Peyer's patch (tissue), 4 donors: Measurements from ENCODE around the gene ADAM12. TPM values are rescaled to one million over a fixed set of nuclear protein-coding genes. Genes with fewer than 3 reads are reported as not detected.

Source experiments
- DNase-seq, 3 donors: peaks; one replicate each; pipeline ENCODE4 v3.0.0-alpha.2; 2017 to 2019
- H3K27ac ChIP-seq, 4 donors: fragments of 200-600 bp; sonication (generic); one replicate each; pipeline ENCODE4 v1.5.1; 2016 to 2019
- H3K27me3 ChIP-seq, 2 donors: fragments of 200-600 bp; sonication (generic); one replicate each; pipeline ENCODE4 v1.5.1; 2019
- H3K36me3 ChIP-seq, 3 donors: fragments of 200-600 bp; sonication (generic); one replicate each; pipeline ENCODE4 v1.5.1; 2016 to 2019
- H3K4me1 ChIP-seq, 4 donors: fragments of 200-600 bp; sonication (generic); one replicate each; pipeline ENCODE4 v1.5.1; 2016 to 2019
- H3K4me3 ChIP-seq, 4 donors: fragments of 200-600 bp; sonication (generic); 1 replicate in 3 of 4; 2 replicates in 1 of 4; pipeline ENCODE4 v1.5.1; 2016 to 2019; ENCODE audit warnings: mild to moderate bottlenecking in 1 of 4
- H3K9me3 ChIP-seq, 4 donors: fragments of 200-600 bp; sonication (generic); one replicate each; pipeline ENCODE4 v1.5.1; 2016 to 2019; ENCODE audit warnings: mild to moderate bottlenecking in 1 of 4
- POLR2A ChIP-seq, 2 donors: fragments of 450-650 bp; IDR thresholded peaks; one replicate each; pipeline ENCODE4 v1.5.1; 2017; ENCODE audit warnings: antibody characterized with exemption in 2 of 2, mild to moderate bottlenecking in 2 of 2, moderate library complexity in 2 of 2
- total RNA-seq, 4 donors: library from RNA; depleted of rRNA; stranded (reverse); fragments of >200 nt; gene quantifications; one replicate each; pipeline ENCODE4 v1.1.0, GENCODE V29; 2016
- TF ChIP-seq, protein P1 (sequence below), 6 experiments: fragments of 450-650 bp in 4 of 6; fragments of 200-600 bp in 2 of 6; sonication (generic) in 1 of 6; IDR thresholded peaks; one replicate each; pipeline ENCODE4 v1.5.1; 2017 to 2019; ENCODE audit warnings: antibody characterized with exemption in 6 of 6, mild to moderate bottlenecking in 3 of 6, moderate library complexity in 1 of 6

The ADAM12 gene
- total RNA-seq, 4 donors from 2014 or later = 0.13 to 2.5 (median 0.66) TPM

DNA sequence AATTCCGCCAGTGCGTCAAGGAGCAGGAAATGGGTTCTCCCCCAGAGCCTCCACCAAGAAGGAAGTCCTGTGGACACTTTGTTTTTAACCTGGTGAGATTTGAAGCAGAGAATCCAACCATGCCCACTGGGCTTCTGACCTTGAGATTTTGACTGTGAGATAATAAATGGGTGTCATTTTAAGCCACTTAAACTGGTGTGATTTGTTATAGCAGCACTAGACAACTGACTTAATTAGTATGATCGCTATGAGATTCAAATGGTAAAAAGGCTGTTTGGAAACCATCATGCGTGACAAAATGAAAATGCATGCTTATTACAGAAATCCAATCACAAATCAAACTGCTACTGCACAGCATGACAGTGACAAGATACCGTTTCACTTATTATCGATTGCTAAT is 98.0 kb downstream of the ADAM12 start:
- no peak for DNase-seq
- no peak overlapping the region for H3K4me3 ChIP-seq
- H3K36me3 ChIP-seq = no peaks in the 10 kb centered on the region
- H3K27me3 ChIP-seq = no peaks in the 10 kb centered on the region
- no peak overlapping the region for H3K27ac ChIP-seq
- no peaks in the 10 kb centered on the region for H3K9me3 ChIP-seq
- H3K4me1 ChIP-seq = no peaks in the 10 kb centered on the region
- TF ChIP-seq, protein P1, sequence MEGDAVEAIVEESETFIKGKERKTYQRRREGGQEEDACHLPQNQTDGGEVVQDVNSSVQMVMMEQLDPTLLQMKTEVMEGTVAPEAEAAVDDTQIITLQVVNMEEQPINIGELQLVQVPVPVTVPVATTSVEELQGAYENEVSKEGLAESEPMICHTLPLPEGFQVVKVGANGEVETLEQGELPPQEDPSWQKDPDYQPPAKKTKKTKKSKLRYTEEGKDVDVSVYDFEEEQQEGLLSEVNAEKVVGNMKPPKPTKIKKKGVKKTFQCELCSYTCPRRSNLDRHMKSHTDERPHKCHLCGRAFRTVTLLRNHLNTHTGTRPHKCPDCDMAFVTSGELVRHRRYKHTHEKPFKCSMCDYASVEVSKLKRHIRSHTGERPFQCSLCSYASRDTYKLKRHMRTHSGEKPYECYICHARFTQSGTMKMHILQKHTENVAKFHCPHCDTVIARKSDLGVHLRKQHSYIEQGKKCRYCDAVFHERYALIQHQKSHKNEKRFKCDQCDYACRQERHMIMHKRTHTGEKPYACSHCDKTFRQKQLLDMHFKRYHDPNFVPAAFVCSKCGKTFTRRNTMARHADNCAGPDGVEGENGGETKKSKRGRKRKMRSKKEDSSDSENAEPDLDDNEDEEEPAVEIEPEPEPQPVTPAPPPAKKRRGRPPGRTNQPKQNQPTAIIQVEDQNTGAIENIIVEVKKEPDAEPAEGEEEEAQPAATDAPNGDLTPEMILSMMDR (IDR thresholded peaks at IDR 0.05) = no peak
- TF ChIP-seq POLR2A (IDR thresholded peaks at IDR 0.05) = no peak

DNA sequence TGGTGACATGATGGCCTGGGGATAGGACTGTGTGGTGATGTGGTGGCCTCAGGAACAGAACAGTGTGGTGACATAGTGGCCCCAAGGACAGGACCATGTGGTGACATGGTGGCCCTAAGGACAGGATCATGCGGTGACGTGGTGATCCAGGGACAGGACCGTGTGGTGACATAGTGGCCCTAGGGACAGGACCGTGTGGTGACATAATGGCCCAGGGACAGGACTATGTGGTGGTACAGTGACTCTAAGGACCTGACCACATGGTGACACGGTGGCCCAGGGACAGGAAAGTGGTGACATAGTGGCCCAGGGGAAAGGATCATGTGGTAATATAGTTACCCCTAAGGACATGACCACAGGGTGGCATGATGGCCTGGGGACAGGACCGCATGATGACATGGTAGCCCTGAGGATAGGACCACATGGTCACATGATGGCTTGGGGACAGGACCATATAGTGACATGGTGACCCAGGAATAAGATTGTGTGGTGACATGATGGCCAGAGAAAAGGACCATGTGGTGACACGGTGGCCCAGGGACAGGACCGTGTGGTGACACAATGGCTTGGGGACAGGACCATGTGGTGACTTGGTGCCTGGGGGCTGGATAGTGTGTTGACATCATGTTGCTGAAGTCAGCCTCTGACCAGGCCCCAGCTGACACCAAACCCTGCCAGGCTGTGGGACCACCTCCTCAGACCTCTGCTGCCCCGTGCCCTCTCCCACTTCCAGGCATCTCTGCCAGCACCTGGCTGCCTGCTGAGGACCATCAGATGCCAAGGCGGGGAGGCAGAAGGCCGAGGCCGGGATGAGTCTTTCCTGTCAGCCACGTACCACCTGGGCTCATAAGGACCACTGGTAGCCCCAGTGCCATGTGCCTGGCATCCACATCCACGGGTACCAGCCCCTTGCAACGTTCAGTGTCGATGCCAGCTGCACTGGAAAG is 99.5 kb downstream of the ADAM12 start:
- Histone ChIP-seq H3K36me3 (no peaks in the 10 kb centered on the region), H3K27me3 (no peaks in the 10 kb centered on the region), H3K4me3 (no peak overlapping the region), H3K27ac (no peak overlapping the region), H3K4me1 (no peaks in the 10 kb centered on the region), H3K9me3 (no peaks in the 10 kb centered on the region)
- TF ChIP-seq, protein P1 (IDR thresholded peaks at IDR 0.05) = no peak
- no peak for TF ChIP-seq POLR2A (IDR thresholded peaks at IDR 0.05)
- DNase-seq = no peak

DNA sequence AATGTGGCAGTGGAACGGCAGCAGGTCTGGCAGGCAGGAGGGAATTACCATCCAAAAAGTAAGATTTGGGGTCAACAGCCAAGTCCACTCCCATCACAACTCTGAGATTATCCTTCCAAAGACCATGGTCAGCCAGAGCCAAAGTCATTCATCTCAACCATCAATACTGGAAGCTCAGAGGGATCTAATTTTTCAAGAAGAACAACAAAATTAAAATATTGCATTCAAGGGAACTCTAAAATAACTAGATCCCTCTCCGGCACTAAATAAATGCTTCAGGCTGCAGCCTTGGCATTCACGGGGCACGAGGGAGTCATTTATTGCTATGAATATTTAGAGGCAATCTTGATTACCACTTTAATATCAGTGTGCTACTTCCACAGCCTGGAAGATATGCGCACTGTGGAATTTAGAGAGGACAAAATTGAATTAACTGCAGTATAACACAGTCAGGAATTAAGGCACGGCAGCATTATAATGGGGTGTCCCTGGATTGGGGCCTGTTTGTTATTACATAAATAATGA is 102.0 kb downstream of the ADAM12 start:
- no peaks in the 10 kb centered on the region for H3K9me3 ChIP-seq
- no peaks in the 10 kb centered on the region for H3K36me3 ChIP-seq
- no peak overlapping the region for H3K4me3 ChIP-seq
- H3K27ac ChIP-seq = no peak overlapping the region
- TF ChIP-seq, protein P1 (IDR thresholded peaks at IDR 0.05) = no peak
- TF ChIP-seq POLR2A (IDR thresholded peaks at IDR 0.05) = no peak
- no peaks in the 10 kb centered on the region for H3K27me3 ChIP-seq
- no peak for DNase-seq
- H3K4me1 ChIP-seq = no peaks in the 10 kb centered on the region

DNA sequence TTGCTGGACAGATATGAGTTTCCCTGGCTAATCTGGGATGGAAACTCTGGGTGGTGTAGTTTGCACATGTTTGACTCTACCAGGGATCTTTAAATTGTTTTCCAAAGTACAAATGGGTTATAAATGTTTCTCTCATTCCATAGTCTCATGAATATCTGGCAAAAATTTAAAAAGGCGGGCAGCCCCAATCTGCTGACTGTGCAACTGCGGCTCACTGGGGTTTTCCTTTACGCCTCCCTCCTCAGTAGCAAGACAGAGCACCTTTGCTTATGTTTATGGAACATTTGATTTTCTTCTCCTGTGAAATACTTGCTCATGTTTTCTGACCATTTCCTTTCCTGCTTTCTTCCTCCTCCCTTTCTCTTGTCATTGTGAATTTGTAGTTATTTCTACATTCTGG is 105.0 kb downstream of the ADAM12 start:
- no peak for TF ChIP-seq POLR2A (IDR thresholded peaks at IDR 0.05)
- TF ChIP-seq, protein P1 (IDR thresholded peaks at IDR 0.05) = no peak
- DNase-seq = no peak
- Histone ChIP-seq H3K4me1 (no peaks in the 10 kb centered on the region), H3K36me3 (no peaks in the 10 kb centered on the region), H3K4me3 (no peak overlapping the region), H3K27me3 (no peaks in the 10 kb centered on the region), H3K9me3 (no peaks in the 10 kb centered on the region), H3K27ac (no peak overlapping the region)

DNA sequence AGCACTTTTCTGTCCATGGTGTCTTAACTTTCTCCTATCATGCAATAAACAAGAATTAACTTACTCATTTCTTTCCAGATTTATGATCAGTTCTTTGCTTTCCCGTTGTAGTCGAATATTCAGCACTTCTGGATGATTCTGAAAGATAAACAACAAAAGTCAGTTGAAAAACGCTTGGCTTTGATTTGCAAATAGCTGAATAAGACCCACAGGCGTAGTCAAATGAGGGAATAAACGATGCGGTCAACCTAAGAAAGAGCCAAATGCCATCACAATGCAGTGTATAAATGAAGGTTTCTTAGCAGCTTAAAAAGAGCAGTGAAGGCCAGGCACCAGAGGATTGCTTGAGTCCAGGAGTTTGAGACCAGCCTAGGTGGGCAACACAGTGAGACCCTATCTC is 109.4 kb downstream of the ADAM12 start:
- no peak for DNase-seq
- Histone ChIP-seq H3K4me3 (no peak overlapping the region), H3K36me3 (no peaks in the 10 kb centered on the region), H3K4me1 (no peaks in the 10 kb centered on the region), H3K27me3 (no peaks in the 10 kb centered on the region), H3K9me3 (no peaks in the 10 kb centered on the region), H3K27ac (no peak overlapping the region)
- TF ChIP-seq, protein P1 (IDR thresholded peaks at IDR 0.05) = no peak
- no peak for TF ChIP-seq POLR2A (IDR thresholded peaks at IDR 0.05)
